GM04504 (cell line): ENCODE results near the gene DNAJC1.
A peak's percentile ranks its signal among the peaks of the same experiment; 100 is the strongest.

Source experiments
- DNase-seq: peaks from one replicate; pipeline ENCODE4 v3.0.0-alpha.2; 2012; ENCODE audit warnings: low read depth

Gene DNAJC1

GRCh38 chr10:21758696-21759095 lies 244.8 kb downstream of the DNAJC1 start:
- no peak for DNase-seq

DNA sequence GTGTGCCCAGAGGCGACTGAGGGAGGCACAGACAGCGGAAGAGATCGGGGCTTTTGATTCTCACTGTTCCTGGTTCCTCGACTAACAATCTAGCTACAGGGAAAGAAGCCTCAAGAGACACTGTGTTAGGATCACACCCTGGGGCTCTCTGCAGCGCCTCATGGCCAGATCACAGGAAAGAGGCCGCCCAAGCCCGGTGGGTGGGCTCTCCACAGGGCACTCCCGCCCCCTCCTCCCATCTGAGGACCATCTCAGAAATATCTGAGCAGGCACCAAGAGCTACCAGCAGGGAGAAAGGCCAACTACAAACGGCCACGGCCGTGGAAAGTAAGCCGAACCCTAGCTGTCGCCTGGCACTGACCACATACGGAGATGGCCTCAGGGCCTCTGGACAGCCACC lies 245.3 kb downstream of the DNAJC1 start:
- no peak for DNase-seq

GRCh38 chr10:21757185-21757901 lies 246.2 kb downstream of the DNAJC1 start:
- no peak for DNase-seq

DNA sequence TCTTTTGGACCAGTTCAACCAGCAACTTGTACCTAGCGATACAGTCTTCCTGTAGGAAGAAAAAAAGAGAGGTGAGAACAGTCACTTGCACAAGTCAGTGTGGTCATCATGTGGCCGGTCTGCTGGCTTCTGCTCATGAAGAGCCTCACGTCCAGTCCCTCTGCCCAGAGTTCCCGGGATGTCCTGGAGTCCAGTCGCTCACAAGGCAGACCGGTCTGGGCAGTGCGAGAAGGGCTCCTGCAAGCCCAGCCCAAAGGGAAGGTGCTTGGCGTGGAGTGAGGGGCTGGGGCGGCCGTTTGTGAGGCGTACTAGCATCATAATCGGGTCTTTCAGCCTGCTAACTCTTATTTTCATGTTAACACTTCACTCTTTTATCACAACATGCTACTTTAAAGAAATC lies 246.8 kb downstream of the DNAJC1 start:
- no peak for DNase-seq

DNA sequence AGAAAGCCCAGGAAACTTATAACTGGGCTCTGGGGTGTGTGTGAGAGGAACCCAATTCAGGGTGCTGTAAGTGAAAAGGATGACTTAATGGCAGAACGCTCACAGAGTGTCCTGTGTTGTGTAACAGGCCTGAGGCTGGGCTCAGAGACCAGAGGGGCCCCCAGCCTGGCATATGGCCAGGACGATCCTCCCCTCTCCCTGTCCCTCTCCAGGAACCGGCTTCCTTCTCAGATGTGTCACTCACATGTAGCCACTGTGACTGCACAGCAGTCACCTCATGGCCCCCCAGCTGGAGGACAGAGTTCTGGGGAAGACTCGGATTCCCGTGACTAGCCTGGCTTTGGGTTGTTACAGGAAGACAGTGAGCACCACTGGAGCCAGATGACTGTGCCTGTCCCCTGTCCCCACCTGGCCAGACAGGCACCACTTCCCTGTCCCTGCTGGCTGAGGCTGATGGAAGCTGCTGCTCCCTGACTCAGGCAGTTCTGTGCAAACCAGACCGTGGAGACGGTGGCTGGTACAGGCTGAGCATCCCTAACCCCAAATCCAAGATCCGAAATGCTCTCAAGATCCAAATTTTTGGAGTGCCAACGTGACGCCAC lies 249.0 kb downstream of the DNAJC1 start:
- no peak for DNase-seq

DNA sequence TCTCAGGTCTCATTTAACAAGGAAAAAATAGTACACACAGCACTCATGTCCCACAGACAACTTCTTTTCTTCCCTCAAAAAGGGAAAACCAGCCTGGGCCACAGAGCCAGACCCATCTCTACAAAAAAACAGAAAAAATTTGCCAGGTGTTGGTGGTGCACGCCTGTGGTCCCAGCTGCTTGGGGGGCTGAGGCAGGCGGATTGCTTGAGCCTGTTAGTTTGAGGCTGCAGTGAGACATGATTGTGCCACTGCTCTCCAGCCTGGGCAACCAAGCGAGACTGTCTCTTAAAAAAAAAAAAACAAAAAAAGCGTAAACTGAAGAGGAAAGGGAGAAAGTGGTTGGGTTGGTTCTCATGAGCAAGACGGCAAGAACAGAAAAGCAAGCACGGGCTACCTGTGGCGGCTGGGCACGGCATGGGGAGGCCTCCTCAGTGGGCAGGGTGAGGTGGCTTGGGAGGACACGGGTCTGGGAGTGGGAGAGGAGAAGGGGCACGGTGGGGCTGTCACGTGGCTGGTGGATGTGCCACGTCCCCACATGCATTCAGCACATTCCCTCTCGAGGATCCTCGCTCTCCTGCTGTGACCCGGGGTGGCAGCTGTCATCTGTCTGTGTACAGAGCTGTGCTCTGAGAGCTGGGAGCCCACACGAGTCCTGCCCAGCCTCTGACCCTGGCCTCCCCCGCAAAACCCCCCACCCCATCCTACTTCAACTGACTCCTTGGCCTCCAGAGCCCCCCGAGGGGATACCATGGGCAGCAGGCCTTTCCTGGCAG lies 249.8 kb downstream of the DNAJC1 start:
- DNase-seq: no peak

GRCh38 chr10:21751341-21752310 lies 251.9 kb downstream of the DNAJC1 start:
- no peak for DNase-seq

DNA sequence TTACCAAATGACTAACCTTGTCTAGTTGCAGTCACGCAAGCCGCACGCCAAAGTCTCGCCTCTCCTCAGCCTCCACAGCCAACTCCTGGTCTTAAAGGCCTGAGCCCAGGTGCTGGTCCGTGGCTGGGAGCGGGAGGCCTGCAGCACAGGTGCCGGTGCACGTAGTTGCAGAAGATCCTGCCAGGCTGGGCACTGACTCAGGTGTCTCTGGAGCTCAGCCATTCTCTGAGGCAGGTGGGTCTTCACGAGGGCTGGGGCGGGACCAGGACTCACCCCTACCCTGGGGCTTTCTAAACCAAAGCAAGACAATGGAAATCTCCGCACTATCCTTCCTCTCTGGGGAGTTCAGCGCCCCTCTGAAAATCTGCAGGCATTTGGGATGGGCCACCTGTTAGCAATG lies 253.1 kb downstream of the DNAJC1 start:
- peak; percentile 6 for DNase-seq

GRCh38 chr10:21749788-21750187 lies 253.7 kb downstream of the DNAJC1 start:
- DNase-seq: no peak

DNA sequence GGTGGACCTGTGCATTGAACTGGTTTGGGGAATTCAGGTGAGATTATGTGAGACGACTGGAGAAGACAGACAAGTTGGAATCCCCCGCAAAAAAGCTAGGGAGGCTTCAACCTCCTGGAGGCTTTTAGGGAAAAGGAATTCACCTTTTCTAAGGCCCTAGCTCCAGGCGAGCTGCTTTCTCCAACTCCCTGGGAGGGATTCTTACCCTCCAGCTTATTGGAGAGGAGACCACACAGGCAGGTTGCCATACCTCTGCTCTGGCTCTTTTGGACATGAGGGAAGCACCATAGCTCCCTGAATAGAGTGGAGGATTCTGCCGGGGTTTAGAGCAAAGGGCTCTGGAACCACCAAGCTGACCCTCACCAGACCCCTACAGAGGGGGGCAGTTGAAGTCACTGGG lies 255.7 kb downstream of the DNAJC1 start:
- DNase-seq: no peak

DNA sequence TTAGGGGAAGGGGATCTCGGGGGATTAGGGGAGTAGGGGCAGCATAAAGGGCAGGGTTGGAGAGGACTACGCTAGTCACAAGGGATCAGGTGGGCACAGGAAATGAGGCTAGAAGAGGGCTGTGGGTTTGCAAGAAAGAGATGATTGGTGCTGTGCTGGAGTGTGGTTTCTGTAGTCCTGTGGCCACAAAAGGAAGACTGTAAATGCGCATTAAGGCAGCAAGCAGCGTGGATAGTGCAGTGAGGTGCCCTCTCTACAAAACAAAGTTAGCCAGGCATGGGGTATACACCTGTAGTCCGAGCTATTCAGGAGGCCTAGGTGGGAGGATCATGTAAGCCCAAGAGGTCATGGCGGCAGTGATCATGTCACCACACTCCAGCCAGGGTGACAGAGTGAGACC lies 257.4 kb downstream of the DNAJC1 start:
- no peak for DNase-seq

DNA sequence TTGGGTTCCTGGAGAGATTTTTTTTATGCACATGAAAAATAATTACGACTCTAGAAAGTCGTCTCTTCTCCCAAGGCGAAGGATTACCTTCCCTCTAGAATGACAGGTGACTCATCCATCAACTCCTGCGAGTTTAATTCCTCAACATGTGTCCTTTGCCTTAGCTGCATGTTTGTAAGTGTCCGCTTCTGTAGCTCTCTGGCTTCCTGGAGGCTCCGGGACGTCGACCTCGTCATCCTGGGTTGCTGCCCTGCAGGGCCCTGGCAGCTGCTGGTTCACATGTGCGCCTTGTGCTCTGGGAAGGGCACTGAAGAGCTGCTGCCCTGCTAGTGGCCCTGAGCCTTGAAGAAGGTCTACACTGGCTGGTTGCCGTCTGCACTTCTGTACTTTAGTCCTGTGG lies 259.3 kb downstream of the DNAJC1 start:
- DNase-seq: no peak

GRCh38 chr10:21742740-21743412 lies 260.7 kb downstream of the DNAJC1 start:
- DNase-seq: no peak

DNA sequence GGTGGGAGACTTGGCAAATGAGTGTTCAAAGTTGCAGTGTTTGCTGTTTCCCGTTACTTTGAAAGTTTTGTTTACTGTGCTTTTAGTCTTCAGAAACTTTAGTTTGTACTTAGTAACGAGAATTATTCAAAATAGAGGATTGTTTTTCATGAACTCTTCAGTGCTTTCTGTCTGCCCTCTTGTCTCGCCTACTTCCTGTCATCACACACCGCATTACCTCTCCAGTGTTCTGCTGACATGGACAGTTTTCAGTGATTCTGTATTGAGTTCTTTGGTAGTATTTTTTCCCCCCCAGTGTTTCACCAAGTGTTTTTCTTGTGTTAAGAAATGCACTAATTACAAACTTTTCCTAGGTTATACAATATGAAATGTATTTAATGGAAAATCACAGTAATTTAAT lies 262.5 kb downstream of the DNAJC1 start:
- no peak for DNase-seq

- no peak for DNase-seq
Observed at GRCh38 chr10:21737106-21737505, 266.4 kb downstream of the DNAJC1 start.

- DNase-seq: no peak
Observed at GRCh38 chr10:21733710-21734109, 269.8 kb downstream of the DNAJC1 start.

DNA sequence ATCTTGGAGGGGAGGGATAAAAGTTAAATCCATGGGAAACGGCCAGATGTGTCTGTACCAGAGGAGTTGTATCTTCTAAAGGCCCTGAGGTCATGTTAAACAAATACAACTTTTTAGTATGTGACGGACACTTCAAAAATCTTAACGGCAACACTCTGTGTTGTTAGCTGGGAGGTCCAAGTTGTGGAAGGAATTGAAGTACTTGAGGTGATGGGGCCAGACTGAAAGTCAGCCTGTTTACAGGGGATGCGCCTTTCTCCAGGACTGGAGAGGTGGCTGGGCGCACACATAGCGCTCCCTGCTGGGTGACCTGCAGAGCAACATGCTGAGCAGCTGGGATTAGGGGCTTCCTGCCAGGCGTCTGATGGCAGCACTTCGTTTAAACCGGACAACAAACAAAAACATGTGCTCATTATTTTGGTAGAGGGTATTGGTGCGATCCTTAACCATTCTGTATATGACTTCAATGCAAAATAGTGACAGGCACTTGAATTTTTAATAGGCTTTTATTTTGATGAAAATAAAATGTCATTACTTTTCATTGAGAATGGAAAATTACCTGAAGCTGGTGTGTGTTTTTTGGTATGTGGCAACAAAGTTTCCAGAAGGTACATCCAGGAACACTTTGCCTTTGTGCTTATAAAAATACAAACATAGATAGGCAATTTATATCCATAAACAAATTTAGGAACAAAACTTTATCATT lies 271.3 kb downstream of the DNAJC1 start:
- DNase-seq: peak; percentile 47

DNA sequence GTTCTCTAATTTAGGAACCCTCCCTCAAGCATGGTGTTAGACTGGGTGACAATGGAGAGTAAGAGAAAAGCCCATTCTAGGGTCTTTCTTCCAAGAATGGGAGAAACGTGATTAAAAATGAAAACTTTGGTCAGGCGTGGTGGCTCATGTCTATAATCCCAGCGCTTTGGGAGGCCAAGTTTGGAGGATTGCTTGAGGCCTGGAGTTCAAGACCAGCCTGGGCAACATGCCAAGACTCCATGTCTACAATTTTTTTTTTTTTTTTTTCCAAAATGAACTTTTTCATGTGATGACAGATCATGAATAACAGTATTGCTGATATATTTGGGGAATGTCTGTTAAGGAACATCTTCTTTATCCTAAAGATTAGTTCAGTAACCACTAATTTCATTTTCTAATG lies 274.9 kb downstream of the DNAJC1 start:
- DNase-seq: no peak

DNA sequence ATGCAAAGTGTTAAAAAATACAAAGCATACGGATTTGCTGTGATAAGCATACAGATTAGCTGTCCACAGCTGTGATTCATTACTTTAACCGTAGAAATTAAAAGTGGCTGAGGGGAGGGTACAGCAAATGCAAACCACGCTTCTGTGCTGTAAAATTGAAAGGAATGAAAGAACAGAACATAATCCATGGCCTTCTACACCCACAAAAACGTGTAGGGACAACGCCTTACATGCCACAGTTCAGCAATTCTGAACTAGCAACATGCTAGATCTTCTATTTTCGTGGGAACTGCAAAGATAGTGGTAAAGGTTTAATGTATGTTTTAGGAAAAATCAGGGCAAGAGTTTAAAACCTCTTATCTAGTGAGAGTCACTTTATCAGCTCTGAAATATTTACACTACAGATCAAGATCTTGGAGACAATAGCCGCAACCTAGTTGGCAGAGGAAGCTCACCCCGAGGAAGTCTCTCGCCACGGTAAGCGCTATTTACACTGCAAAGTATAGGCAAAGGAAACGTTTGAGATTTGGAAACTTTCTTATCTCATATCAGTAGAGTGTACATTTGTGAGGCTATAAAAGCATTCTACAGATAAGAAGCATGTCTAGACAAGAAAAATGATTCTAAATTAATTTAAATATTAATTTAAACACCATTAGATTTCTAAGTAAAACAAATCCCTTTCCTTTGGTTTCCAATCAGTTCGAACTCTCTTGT lies 275.9 kb downstream of the DNAJC1 start:
- no peak for DNase-seq

DNA sequence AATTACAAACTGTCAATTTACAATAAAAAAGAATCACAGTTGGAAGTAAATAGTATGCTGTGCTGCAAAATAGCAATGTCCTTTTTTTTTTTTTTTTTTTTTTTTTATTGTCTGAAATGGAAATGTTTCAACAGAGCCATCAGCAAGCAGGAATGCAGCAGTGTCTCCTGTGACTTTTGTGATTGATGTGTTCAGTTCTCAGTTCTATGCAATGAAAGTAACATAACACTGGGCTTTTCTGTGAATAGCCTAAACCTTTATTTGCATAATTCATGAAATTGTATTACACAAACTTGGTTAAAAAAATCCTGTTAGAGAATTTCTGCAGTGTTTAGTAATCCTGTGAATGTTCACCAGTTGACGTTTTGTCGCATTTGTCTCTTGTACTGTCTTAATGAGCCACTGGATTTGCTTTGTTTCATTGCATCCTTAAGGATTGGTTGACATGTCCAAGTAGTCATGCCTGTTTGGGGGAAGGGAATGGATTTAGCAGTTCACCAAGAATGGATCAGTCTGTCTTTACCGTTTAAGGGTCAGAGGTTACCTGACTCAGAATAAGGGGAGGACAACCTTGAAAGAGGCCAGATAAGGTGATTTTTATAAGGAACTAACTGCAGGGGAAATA lies 276.8 kb downstream of the DNAJC1 start:
- DNase-seq: no peak
